Stimulated activated CD4-positive, alpha-beta T cell treated with anti-CD3 and anti-CD28 coated beads, Interleukin-15, amount 100 ng/mL, for 48 hours (primary cell): Measurements from ENCODE around the gene CPLX1.
"Not testable (repeated sequence)": the region's sequence is repeated elsewhere in the genome, so short reads cannot be mapped to it uniquely, and the experiment has no call there.

Experiments used
- DNase-seq, 2 donors: peaks; one replicate each; pipeline ENCODE4 v3.0.0-alpha.2; 2020; ENCODE audit warnings: low read depth in 2 of 2

The CPLX1 gene

GRCh38 chr4:760616-761015 lies 65.3 kb downstream of the CPLX1 start:
- DNase-seq, result no peak

GRCh38 chr4:759810-760209 lies 66.1 kb downstream of the CPLX1 start:
- not testable (repeated sequence) for DNase-seq

- DNase-seq, result no peak
These were observed 68.8 kb downstream of the CPLX1 start for GRCh38 chr4:757111-757510.

- DNase-seq, result no peak
These were observed 71.5 kb downstream of the CPLX1 start for GRCh38 chr4:754221-755120.

- not testable (repeated sequence) for DNase-seq
These were observed 72.7 kb downstream of the CPLX1 start for GRCh38 chr4:753186-753585.

- DNase-seq, result no peak
These were observed 73.6 kb downstream of the CPLX1 start for GRCh38 chr4:752196-752861.

GRCh38 chr4:751676-752075 lies 74.3 kb downstream of the CPLX1 start:
- no peak for DNase-seq

GRCh38 chr4:749698-750666 lies 75.9 kb downstream of the CPLX1 start:
- no peak for DNase-seq

GRCh38 chr4:748461-748860 lies 77.5 kb downstream of the CPLX1 start:
- no peak for DNase-seq

- DNase-seq, result no peak
These were observed 78.3 kb downstream of the CPLX1 start for GRCh38 chr4:747546-748170.

GRCh38 chr4:744212-744841 lies 81.6 kb downstream of the CPLX1 start:
- DNase-seq, result no peak

- no peak for DNase-seq
These were observed 82.3 kb downstream of the CPLX1 start for GRCh38 chr4:743463-744211.

GRCh38 chr4:742742-743311 lies 83.1 kb downstream of the CPLX1 start:
- DNase-seq, result peak; percentile 60 to 73

GRCh38 chr4:742096-742741 lies 83.7 kb downstream of the CPLX1 start:
- DNase-seq, result no peak

- DNase-seq, result no peak
These were observed 85.2 kb downstream of the CPLX1 start for GRCh38 chr4:740656-741282.

GRCh38 chr4:740011-740410 lies 85.9 kb downstream of the CPLX1 start:
- no peak for DNase-seq

GRCh38 chr4:739569-739968 lies 86.4 kb downstream of the CPLX1 start:
- no peak for DNase-seq

- DNase-seq, result no peak
These were observed 87.1 kb downstream of the CPLX1 start for GRCh38 chr4:738781-739280.

- not testable (repeated sequence) for DNase-seq
These were observed 89.4 kb downstream of the CPLX1 start for GRCh38 chr4:736561-736960.
